GM10248 (cell line): ENCODE results near the gene LGALS12.
"Not testable (repeated sequence)": the region's sequence is repeated elsewhere in the genome, so short reads cannot be mapped to it uniquely, and the experiment has no call there.

Source experiments
- CTCF ChIA-PET: fragments of 300-600 bp; sonication (Branson Sonifier 250); formaldehyde crosslinking; extraction: SDS; loops from one replicate; lab custom pipeline; 2021; ENCODE audit warnings: antibody characterized with exemption; lab: Yijun Ruan, JAX
- POLR2A ChIA-PET: fragments of 350-650 bp; sonication (Branson Sonifier 250); formaldehyde crosslinking; extraction: SDS; loops from one replicate; lab custom pipeline; 2020; ENCODE audit warnings: antibody characterized with exemption; lab: Yijun Ruan, JAX
- DNase-seq: peaks from one replicate; pipeline ENCODE4 v3.0.0; 2012; ENCODE audit errors: extremely low spot score
- TF ChIP-seq, protein P1 (sequence below): IDR thresholded peaks from 2 replicates; pipeline ENCODE4 v1.5.1; 2012; ENCODE audit warnings: mild to moderate bottlenecking, low read depth; ENCODE audit errors: extremely low read depth, missing control alignments, control extremely low read depth

LGALS12 gene

DNA sequence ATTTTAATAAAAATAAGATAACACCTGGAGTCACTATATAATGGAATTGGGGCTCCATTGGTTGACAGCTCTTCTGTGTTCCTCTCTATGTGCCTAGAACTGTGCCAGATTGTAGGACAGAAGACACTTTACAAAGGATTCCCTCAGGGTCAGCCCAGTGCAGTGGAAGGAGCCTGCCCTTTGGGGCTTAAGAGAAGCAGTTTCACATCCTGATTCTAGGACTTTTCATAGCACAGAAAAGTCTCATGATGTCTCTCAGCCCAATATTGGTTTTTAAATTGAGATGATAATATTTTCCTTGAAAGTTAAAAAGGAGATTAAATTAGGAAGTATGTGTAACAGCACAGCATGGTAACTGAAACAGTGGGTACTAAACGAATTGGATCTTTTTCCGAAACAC lies 37.8 kb downstream of the LGALS12 start:
- CTCF ChIA-PET, result interaction anchor here (1.1 to 1.5 kb wide), 2 partner anchors 24 to 95 kb away, joined by 3 to 5 read pairs; no protein-coding TSS in a partner anchor
- POLR2A ChIA-PET, result no interaction called here

DNA sequence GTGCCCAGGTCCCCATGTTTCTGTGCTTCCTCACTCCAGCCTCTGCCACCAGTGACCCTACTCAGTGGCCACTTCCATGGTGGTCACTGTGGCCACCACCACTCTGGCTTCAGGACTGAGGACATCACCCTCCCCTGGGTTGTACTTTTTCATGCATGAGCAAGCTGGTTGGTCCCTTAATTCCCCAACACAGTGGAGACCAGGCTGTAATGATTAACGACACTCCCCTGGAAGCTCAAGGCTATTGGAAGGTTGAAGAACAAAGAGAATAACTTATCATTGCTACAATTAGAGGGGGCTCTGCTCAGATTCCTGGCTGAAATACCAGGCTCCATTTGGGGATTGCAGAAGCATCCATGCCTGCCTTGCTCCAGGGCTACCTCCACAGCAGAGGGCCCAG lies 41.2 kb downstream of the LGALS12 start:
- CTCF ChIA-PET, result interaction anchor here (1.1 to 1.4 kb wide), 2 partner anchors 39 to 88 kb away, joined by 3 to 4 read pairs; no protein-coding TSS in a partner anchor

More for the DNA sequence above, 37.8 kb downstream of the LGALS12 start:
- no peak for DNase-seq
- TF ChIP-seq, protein P1, sequence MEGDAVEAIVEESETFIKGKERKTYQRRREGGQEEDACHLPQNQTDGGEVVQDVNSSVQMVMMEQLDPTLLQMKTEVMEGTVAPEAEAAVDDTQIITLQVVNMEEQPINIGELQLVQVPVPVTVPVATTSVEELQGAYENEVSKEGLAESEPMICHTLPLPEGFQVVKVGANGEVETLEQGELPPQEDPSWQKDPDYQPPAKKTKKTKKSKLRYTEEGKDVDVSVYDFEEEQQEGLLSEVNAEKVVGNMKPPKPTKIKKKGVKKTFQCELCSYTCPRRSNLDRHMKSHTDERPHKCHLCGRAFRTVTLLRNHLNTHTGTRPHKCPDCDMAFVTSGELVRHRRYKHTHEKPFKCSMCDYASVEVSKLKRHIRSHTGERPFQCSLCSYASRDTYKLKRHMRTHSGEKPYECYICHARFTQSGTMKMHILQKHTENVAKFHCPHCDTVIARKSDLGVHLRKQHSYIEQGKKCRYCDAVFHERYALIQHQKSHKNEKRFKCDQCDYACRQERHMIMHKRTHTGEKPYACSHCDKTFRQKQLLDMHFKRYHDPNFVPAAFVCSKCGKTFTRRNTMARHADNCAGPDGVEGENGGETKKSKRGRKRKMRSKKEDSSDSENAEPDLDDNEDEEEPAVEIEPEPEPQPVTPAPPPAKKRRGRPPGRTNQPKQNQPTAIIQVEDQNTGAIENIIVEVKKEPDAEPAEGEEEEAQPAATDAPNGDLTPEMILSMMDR, result no peak

DNA sequence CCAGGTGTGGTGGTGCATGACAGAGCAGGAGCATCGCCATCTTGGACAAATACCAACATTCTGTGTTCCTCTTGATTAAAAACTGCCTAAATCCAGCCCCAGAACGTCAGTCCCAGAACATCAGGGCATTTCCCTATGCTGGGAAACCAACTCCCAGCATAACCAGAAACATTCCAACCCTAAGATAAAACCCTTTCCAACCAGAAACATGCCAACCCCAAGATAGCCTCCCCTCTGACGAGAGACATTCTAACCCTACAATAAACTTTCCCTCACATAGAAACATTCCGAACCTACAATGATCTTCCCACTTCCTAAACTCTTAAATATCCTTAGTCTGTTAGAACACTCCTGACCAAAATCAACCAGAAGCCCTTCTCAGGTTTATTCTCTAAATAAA lies 42.3 kb downstream of the LGALS12 start:
- TF ChIP-seq, protein P1, result no peak
- no peak for DNase-seq
- POLR2A ChIA-PET, result no interaction called here
- CTCF ChIA-PET, result no interaction called here

More for the DNA sequence above, 41.2 kb downstream of the LGALS12 start:
- POLR2A ChIA-PET, result interaction anchor here (0.6 kb wide), 1 partner anchor 9 kb away, joined by 3 read pairs; no protein-coding TSS in a partner anchor
- TF ChIP-seq, protein P1, result no peak
- no peak for DNase-seq

DNA sequence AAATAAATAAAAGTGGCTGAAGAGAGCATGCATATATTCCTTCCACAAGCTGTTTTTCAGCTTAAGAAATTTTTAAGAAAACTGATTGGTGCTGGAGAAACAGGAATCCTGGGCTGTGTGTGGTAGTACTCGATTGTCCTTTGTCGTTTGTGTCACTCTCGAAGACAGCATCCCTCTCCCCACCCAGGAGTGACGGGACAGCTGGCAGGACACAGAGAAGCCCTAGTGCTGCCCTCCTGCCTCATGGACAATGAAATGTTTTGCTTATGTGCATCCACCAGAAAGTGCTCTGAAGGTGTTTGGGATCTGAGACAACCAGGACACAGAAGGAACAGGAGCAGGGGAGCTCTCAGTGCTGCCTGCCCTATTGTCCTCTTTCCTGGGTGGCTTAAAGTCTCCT lies 43.5 kb downstream of the LGALS12 start:
- CTCF ChIA-PET, result no interaction called here
- POLR2A ChIA-PET, result no interaction called here
- no peak for DNase-seq
- TF ChIP-seq, protein P1, result no peak

GRCh38 chr11:63550156-63550700 lies 44.3 kb downstream of the LGALS12 start:
- CTCF ChIA-PET, result interaction anchor here (1.6 to 2.4 kb wide), 3 partner anchors 11 to 14 kb away, joined by 4 to 11 read pairs (median 5); partner anchors contain the start of genes PLAAT2 and PLAAT4
- POLR2A ChIA-PET, DNase-seq: not testable (repeated sequence)

DNA sequence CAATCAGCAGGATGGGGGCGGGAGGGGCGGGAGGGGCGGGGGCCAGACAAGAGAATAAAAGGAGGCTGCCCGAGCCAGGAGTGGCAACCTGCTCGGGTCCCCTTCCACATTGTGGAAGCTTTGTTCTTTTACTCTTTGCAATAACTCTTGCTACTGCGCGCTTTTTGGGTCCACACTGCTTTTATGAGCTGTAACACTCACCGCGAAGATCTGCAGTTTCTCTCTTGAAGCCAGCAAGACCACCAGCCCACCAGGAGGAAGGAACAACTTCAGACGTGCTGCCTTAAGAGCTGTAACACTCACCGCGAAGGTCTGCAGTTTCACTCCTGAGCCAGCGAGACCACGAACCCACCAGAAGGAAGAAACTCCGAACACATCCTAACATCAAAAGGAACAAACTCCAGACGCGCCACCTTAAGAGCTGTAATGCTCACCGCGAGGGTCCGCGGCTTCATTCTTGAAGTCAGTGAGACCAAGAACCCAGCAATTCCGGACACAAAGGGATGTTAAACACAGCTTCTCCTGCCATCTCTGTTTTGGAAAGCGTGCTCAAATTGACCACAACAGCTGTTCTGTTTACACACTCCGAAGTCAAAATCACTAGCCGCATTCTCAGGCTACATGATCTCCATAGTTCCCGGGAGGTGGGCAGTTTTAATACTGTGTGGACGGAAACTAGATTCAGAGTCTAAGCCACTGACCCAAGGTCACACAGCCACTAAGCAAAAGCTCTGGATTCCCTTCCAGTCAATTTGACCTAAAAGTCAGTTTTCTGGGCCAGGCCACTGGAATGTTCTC lies 45.4 kb downstream of the LGALS12 start:
- POLR2A ChIA-PET, result no interaction called here
- CTCF ChIA-PET, result interaction anchor here (1.0 to 2.4 kb wide), 8 partner anchors 10 to 84 kb away, joined by 3 to 11 read pairs (median 4); partner anchors contain the start of genes PLAAT2 and PLAAT4
- no peak for DNase-seq
- TF ChIP-seq, protein P1, result no peak
